ENCODE measurements around the gene FHDC1.

GRCh38 chr4:152968806-152969394 lies 32.8 kb downstream of the FHDC1 start:
- TF ChIP-seq, protein P1, sequence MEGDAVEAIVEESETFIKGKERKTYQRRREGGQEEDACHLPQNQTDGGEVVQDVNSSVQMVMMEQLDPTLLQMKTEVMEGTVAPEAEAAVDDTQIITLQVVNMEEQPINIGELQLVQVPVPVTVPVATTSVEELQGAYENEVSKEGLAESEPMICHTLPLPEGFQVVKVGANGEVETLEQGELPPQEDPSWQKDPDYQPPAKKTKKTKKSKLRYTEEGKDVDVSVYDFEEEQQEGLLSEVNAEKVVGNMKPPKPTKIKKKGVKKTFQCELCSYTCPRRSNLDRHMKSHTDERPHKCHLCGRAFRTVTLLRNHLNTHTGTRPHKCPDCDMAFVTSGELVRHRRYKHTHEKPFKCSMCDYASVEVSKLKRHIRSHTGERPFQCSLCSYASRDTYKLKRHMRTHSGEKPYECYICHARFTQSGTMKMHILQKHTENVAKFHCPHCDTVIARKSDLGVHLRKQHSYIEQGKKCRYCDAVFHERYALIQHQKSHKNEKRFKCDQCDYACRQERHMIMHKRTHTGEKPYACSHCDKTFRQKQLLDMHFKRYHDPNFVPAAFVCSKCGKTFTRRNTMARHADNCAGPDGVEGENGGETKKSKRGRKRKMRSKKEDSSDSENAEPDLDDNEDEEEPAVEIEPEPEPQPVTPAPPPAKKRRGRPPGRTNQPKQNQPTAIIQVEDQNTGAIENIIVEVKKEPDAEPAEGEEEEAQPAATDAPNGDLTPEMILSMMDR (IDR thresholded peaks at IDR 0.05) = no peak
- TF ChIP-seq POLR2A (IDR thresholded peaks at IDR 0.05) (no peak), POLR2AphosphoS5 (IDR thresholded peaks at IDR 0.05) (no peak)
